ENCODE results near the gene TUBB. TPM values are rescaled to one million over a fixed set of nuclear protein-coding genes. Genes with fewer than 3 reads are reported as not detected.

Gene TUBB
- total and polyA plus RNA-seq, 9 of the 15 experiments (the other 6 are each of a cell fraction or from before 2014, with no cell fraction given): 971 to 2,870 (median 1,478) TPM

DNA sequence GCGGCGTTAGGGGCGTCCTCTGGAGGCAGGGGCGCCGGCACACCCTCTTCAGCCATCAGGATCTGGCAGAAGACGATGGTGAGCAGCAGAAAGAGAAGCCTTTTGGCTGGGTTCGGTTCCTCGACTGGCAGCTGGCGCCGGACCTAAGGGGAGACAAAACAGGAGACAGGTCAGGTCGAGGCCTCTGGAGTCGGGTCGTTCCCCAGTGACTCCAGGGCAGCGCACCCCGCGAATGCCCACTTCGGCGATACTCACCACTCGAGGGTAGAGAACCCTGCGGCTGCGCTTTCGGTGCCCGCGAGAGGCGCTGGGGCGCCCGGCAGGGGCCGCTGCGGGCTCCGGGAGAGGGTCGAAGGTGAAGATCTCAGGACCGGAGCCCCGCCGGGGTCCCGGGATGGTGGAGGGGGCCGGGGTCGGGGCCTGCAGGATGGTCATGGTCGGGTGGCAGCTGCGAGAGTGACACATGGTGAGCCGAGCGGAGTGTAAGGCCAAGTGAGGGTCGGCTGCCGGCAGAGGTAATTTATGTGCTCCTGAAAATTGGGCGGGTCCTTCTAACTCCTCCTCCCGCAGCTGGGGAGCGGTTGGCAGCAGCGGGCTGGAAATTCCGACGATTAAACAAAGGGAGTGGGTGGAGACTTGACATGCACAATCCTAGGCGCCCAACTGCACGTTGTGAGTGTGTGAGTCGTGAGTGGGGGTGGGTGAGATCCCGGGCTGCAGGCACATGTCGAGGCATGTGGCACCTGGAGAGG, 24.1 kb downstream of the TUBB start, which contains the start of gene IER3 (continued):
- TF ChIP-seq, protein P1, sequence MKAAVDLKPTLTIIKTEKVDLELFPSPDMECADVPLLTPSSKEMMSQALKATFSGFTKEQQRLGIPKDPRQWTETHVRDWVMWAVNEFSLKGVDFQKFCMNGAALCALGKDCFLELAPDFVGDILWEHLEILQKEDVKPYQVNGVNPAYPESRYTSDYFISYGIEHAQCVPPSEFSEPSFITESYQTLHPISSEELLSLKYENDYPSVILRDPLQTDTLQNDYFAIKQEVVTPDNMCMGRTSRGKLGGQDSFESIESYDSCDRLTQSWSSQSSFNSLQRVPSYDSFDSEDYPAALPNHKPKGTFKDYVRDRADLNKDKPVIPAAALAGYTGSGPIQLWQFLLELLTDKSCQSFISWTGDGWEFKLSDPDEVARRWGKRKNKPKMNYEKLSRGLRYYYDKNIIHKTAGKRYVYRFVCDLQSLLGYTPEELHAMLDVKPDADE (conservative IDR thresholded peaks at IDR 0.05; ENCODE audit: control insufficient read depth, low read depth, low read length): 0 out of 2 replicates have a peak, but pooled peaks have one; percentile 19
- TF ChIP-seq HEY1 (CRISPR knock-in tag; IDR thresholded peaks at IDR 0.05; ENCODE audit: borderline replicate concordance): peak; percentile 89
- peak; percentile 60; the same call in 1 of the 2 replicates for TF ChIP-seq RREB1 (CRISPR knock-in tag; IDR thresholded peaks at IDR 0.05)
- TF ChIP-seq POLR3G (IDR thresholded peaks at IDR 0.05; ENCODE audit: extremely low read depth, insufficient read length, insufficient replicate concordance): no peak
- TF ChIP-seq MAFF (IDR thresholded peaks at IDR 0.05; ENCODE audit: low read length): no peak
- no peak for TF ChIP-seq PATZ1 (CRISPR knock-in tag; IDR thresholded peaks at IDR 0.05; ENCODE audit: borderline replicate concordance)
- TF ChIP-seq ZNF717 (CRISPR knock-in tag; IDR thresholded peaks at IDR 0.05): no peak
- peak in 1 of 2 experiments; percentile 6; a peak in 2 of 4 replicates for TF ChIP-seq SIN3A (IDR thresholded peaks at IDR 0.05; ENCODE audit: borderline replicate concordance in 2 of 2, control insufficient read depth in 1 of 2, low read depth in 2 of 2, low read length in 2 of 2)
- TF ChIP-seq KAT2B (IDR thresholded peaks at IDR 0.05; ENCODE audit: low read depth, low read length): no peak
- peak; percentile 31; the same call in 1 of the 2 replicates for TF ChIP-seq ETV5 (CRISPR knock-in tag; IDR thresholded peaks at IDR 0.05; ENCODE audit: low read depth)
- TF ChIP-seq SMARCC2 (IDR thresholded peaks at IDR 0.05; ENCODE audit: low read depth): no peak
- TF ChIP-seq ATF1 (CRISPR knock-in tag; IDR thresholded peaks at IDR 0.05): no peak
- peak; percentile 52 for TF ChIP-seq ATF1 (tag; IDR thresholded peaks at IDR 0.05)
- no peak for TF ChIP-seq RBM17 (IDR thresholded peaks at IDR 0.05; ENCODE audit: borderline replicate concordance, low read depth, low read length)
- peak; percentile 97 for TF ChIP-seq HNRNPL (IDR thresholded peaks at IDR 0.05; ENCODE audit: low read depth, low read length)
- no peak for TF ChIP-seq PCBP2 (IDR thresholded peaks at IDR 0.05; ENCODE audit: low read depth, low read length, poor library complexity, severe bottlenecking)
- TF ChIP-seq FOXJ3 (CRISPR knock-in tag; IDR thresholded peaks at IDR 0.05): no peak
- no peak for TF ChIP-seq RAD51 (IDR thresholded peaks at IDR 0.05; ENCODE audit: borderline replicate concordance, low read depth)
- TF ChIP-seq ZNF76 (CRISPR knock-in tag; IDR thresholded peaks at IDR 0.05; ENCODE audit: borderline replicate concordance): no peak

Measured in K562 (cell line).